GM11168 (cell line): ENCODE data around the gene IL12RB2.
"Not testable (repeated sequence)": the region's sequence is repeated elsewhere in the genome, so short reads cannot be mapped to it uniquely, and the experiment has no call there.

Experiments used
- in situ Hi-C: fragments of 300-500 bp; cut with MboI; formaldehyde crosslinking; loops from one replicate; pipeline ENCODE4 v1.12.0; 2022; ENCODE audit warnings: low sequenced_read_pairs; ENCODE audit not compliant: unreplicated experiment

The IL12RB2 gene

DNA sequence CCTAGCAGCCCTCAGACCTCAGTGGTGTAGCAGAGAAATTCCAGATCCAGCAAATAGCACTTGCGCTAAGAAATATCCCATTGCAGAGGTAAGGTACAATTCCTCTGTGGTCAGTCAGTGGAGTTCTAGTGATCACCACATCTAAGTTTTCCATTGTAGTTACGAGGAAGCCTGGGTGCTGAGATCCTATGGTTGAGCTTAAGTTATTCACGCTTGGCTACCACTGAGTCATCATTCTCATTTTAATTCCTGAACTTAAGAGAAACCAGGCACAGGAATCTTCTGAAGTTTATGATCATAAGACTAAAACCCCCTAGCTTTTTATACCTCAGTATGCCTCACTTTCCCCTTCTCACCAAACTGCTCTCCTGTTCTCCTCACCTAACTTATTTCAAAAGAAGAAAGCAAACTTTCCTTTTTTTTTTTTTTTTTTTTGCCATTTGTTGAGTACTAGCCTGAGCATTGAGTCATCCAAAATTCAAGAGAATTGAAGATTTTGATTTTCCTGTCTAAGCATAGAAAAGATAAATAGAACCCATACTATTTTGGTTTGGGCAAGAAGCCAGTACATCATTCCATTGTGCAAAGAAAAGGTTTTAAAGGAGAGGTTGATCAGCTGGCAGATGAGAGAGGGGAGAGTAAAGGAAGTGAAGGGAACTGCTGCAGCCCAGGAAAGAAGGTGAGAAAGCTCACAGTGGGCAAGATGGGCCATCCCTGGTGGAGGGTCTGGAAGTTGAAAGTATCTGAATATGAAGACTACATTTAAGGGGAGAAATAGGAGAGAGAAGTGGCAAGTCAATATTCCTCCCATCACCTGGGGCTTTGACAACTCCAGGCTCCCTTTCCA is 82.6 kb downstream of the IL12RB2 start:
- in situ Hi-C loops: no loop called here

- in situ Hi-C loops: no loop called here
These were observed 85.6 kb downstream of the IL12RB2 start for GRCh38 chr1:67393240-67393639.

GRCh38 chr1:67393737-67394136 is 86.1 kb downstream of the IL12RB2 start:
- in situ Hi-C loops: no loop called here

DNA sequence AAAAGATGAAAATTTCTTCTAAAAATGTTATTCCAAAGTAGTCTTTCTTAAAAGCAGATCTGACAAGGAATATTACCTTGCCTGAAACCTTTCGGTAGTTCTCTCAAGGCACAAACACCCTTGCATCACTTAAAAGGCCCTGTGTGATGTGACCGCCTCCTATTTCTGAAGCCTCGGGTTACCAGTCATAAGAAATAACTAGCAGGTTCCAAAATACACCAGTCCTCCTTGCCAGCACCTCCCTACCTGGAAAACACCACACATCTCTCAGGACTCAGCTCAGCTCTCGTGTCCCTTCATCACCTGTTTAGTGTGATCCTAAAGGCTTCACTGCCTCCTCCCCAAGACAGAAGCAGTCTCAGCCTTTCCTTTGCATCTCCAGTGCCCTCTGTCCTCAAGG is 86.9 kb downstream of the IL12RB2 start:
- in situ Hi-C loops: no loop called here

GRCh38 chr1:67399199-67399993 is 91.7 kb downstream of the IL12RB2 start:
- in situ Hi-C loops: no loop called here

DNA sequence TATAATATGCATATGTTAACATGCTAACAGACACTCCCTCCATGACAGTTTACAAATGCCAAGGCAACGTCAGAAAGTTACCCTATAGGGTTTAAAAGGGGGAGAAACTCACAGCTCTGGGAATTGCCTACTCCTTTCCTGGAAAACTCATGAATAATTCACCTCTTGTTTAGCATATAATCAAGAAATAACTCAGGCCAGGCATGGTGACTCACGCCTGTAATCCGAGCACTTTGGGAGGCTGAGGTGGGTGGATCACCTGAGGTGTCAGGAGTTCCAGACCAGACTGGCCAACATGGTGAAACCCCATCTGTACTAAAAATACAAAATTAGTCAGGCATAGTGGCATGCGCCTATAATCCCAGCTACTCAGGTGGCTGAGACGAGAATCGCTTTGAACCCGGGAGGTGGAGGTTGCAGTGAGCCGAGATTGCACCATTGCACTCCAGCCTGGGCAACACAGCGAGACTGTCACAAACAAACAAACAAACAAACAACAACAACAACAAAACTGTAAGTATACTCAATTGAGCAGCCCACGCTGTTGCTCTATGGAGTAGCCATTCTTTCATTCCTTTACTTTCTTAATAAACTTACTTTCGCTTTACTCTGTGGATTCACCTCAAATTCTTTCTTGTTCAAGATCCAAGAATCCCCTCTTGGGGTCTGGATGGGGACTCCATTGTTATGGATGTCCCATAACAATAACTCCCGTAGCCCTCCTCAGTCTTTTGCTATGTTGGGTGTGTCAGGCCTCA is 92.5 kb downstream of the IL12RB2 start:
- in situ Hi-C loops: not testable (repeated sequence)

GRCh38 chr1:67401443-67401842 is 93.8 kb downstream of the IL12RB2 start:
- in situ Hi-C loops: no loop called here

DNA sequence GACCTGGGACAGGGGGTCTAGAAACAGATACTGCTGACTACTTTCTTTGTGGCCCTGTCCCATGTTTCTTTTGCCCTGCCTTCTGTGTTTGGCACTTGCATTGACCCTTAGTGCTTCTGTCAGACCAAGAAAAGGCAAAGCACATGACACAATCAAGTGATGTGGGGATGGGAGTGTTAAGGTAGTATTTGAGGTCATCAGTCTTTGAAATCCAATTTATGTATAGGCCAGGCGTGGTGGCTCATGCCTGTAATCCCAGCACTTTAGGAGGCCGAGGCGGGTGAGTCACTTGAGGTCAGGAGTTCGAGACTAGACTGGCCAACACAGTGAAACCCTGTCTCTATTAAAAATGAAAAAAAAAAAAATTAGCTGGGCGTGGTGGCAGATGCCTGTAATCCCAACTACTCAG is 96.5 kb downstream of the IL12RB2 start:
- in situ Hi-C loops: no loop called here

GRCh38 chr1:67405473-67406245 is 98.0 kb downstream of the IL12RB2 start:
- in situ Hi-C loops: no loop called here

GRCh38 chr1:67407498-67407897 is 99.8 kb downstream of the IL12RB2 start:
- in situ Hi-C loops: no loop called here

- in situ Hi-C loops: no loop called here
These were observed 100.5 kb downstream of the IL12RB2 start for GRCh38 chr1:67408148-67408547.

- in situ Hi-C loops: not testable (repeated sequence)
These were observed 105.4 kb downstream of the IL12RB2 start for GRCh38 chr1:67413101-67413500.

DNA sequence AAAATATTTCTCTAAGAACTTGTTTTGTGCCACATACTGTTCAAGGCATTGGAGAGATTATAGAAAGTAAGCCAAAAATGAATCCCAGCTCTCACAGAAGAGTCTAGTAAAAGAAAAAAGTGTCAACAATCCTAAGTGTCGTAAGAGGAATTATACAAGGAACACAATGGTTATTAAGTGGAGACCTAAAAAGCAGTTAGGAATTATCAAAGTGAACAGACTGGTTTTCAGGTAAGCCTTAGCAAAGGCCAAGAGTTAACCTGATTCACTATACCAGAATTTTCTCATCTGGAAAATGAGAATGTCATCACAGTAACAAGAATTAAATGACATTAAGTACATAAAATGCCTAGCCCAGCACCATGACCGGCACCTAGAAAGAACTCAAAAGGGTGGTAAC is 106.9 kb downstream of the IL12RB2 start:
- in situ Hi-C loops: no loop called here

DNA sequence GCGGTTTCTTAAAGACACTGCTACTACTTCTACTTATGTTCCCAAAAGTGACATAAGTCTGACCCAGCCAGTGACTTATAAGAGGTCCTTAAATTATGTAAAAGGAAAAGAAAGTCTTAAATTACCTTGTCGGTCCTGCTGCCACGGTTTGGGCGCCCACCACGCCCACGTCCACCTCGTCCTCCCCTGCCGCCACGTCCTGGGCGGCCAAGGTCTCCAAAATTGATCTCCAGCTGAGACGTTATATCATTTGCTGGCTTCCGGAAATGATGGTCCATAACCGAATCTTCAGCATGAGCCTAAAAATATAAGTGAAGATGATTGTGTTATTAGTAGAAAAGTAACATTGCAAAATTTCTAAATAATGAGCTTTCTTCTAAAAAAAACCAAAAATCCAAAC is 107.4 kb downstream of the IL12RB2 start:
- in situ Hi-C loops: no loop called here

GRCh38 chr1:67417733-67418132 is 110.1 kb downstream of the IL12RB2 start:
- in situ Hi-C loops: not testable (repeated sequence)

GRCh38 chr1:67418839-67419586 is 111.3 kb downstream of the IL12RB2 start:
- in situ Hi-C loops: no loop called here

DNA sequence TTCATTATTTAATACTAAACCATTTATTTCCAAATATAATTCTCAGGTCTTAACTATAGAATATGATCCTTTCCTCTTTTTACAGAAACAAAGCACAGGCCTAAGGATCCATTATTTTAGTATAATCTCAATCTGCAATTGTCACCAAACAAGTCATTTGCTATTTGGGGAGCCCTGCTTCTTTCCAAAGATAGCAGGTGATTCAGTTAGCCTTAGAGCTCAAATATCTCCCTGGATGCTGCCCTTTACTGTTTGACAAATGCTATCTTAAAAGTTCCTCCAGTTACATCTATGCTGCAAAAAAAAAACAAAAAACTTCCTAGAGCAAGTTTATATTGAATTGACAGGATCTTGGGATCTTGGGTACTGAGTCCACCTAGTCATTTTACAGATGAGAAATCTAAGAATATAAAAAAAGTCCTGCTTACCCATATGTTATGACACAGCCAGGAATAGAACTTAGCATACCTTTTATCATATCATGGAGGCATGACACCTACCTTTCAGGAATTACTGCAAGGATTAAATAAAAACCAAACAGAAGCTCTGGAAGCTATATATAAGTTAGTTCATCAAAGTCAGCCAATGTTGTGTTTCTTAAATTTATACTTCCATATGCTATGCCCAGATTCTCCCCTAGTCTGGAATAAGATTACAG is 113.3 kb downstream of the IL12RB2 start:
- in situ Hi-C loops: no loop called here

- in situ Hi-C loops: no loop called here
These were observed 119.8 kb downstream of the IL12RB2 start for GRCh38 chr1:67427465-67427864.

DNA sequence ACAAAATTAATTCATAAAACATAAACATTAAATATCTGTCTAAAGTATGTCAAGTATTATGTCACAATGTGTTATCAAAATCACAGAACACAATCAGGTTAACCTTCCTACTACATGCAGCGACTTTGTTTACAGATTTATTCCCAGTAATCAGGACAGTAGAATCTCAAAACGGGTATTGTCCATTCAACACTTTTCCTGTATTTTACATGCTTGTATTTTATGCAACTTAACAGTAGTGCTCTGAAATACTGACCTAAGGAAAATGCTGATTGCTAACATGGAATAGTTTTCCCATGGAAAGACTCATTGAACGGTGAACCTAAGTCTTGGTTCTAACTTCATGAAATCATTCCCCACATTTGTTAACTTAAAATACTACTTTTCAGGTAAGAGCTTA is 120.3 kb downstream of the IL12RB2 start:
- in situ Hi-C loops: no loop called here
